Measurements from ENCODE around the gene GHRH. TPM values are rescaled to one million over a fixed set of nuclear protein-coding genes. Genes with fewer than 3 reads are reported as not detected.

The GHRH gene
- total RNA-seq, 3 donors from 2014 or later, result not detected

GRCh38 chr20:37244572-37244957 is 17.0 kb downstream of the GHRH start:
- no peaks in the 10 kb centered on the region for H3K4me1 Mint-ChIP-seq (ENCODE audit: low read depth)
- no peak overlapping the region for H3K4me3 Mint-ChIP-seq
- DNase-seq (no peak), ATAC-seq (no peak)
- no peaks in the 10 kb centered on the region for H3K27me3 Mint-ChIP-seq (ENCODE audit: low read depth)
- H3K36me3 Mint-ChIP-seq (ENCODE audit: insufficient read depth), result peaks cover 37% of the 10 kb centered on the region
- H3K9me3 Mint-ChIP-seq, result no peaks in the 10 kb centered on the region

- Mint-ChIP-seq H3K36me3 (ENCODE audit: insufficient read depth) (peaks cover 39% of the 10 kb centered on the region), H3K9me3 (no peaks in the 10 kb centered on the region), H3K4me1 (ENCODE audit: low read depth) (no peaks in the 10 kb centered on the region), H3K4me3 (no peak overlapping the region), H3K27me3 (ENCODE audit: low read depth) (no peaks in the 10 kb centered on the region)
- no peak for DNase-seq
- ATAC-seq, result no peak
These were observed 17.6 kb downstream of the GHRH start for GRCh38 chr20:37243937-37244571.

GRCh38 chr20:37243076-37243936 is 18.3 kb downstream of the GHRH start:
- Mint-ChIP-seq H3K9me3 (no peaks in the 10 kb centered on the region), H3K4me1 (ENCODE audit: low read depth) (no peaks in the 10 kb centered on the region), H3K4me3 (no peak overlapping the region), H3K36me3 (ENCODE audit: insufficient read depth) (peaks cover 44% of the 10 kb centered on the region), H3K27me3 (ENCODE audit: low read depth) (no peaks in the 10 kb centered on the region)
- no peak for DNase-seq
- ATAC-seq, result no peak

- Mint-ChIP-seq H3K9me3 (no peaks in the 10 kb centered on the region), H3K4me1 (ENCODE audit: low read depth) (no peaks in the 10 kb centered on the region), H3K4me3 (no peak overlapping the region), H3K27me3 (ENCODE audit: low read depth) (no peaks in the 10 kb centered on the region), H3K36me3 (ENCODE audit: insufficient read depth) (peaks cover 45% of the 10 kb centered on the region)
- no peak for ATAC-seq
- DNase-seq, result no peak
These were observed 19.1 kb downstream of the GHRH start for GRCh38 chr20:37242503-37242902.

GRCh38 chr20:37240337-37241067 is 21.1 kb downstream of the GHRH start:
- H3K36me3 Mint-ChIP-seq (ENCODE audit: insufficient read depth), result peaks cover 53% of the 10 kb centered on the region
- DNase-seq (no peak), ATAC-seq (no peak)
- no peaks in the 10 kb centered on the region for H3K4me1 Mint-ChIP-seq (ENCODE audit: low read depth)
- H3K4me3 Mint-ChIP-seq, result no peak overlapping the region
- no peaks in the 10 kb centered on the region for H3K9me3 Mint-ChIP-seq
- H3K27me3 Mint-ChIP-seq (ENCODE audit: low read depth), result no peaks in the 10 kb centered on the region

- no peaks in the 10 kb centered on the region for H3K9me3 Mint-ChIP-seq
- no peak for ATAC-seq
- H3K36me3 Mint-ChIP-seq (ENCODE audit: insufficient read depth), result peaks cover 64% of the 10 kb centered on the region
- H3K4me1 Mint-ChIP-seq (ENCODE audit: low read depth), result no peaks in the 10 kb centered on the region
- no peaks in the 10 kb centered on the region for H3K27me3 Mint-ChIP-seq (ENCODE audit: low read depth)
- no peak overlapping the region for H3K4me3 Mint-ChIP-seq
- no peak for DNase-seq
These were observed 22.6 kb downstream of the GHRH start for GRCh38 chr20:37238935-37239451.

- Mint-ChIP-seq H3K4me1 (ENCODE audit: low read depth) (no peaks in the 10 kb centered on the region), H3K4me3 (no peak overlapping the region), H3K27me3 (ENCODE audit: low read depth) (no peaks in the 10 kb centered on the region), H3K36me3 (ENCODE audit: insufficient read depth) (peaks cover 61% of the 10 kb centered on the region), H3K9me3 (no peaks in the 10 kb centered on the region)
- DNase-seq (no peak), ATAC-seq (no peak)
These were observed 23.2 kb downstream of the GHRH start for GRCh38 chr20:37238426-37238825.

- ATAC-seq, result no peak
- Mint-ChIP-seq H3K36me3 (ENCODE audit: insufficient read depth) (peaks cover 55% of the 10 kb centered on the region), H3K27me3 (ENCODE audit: low read depth) (no peaks in the 10 kb centered on the region), H3K9me3 (no peaks in the 10 kb centered on the region), H3K4me1 (ENCODE audit: low read depth) (no peaks in the 10 kb centered on the region), H3K4me3 (no peak overlapping the region)
- DNase-seq, result no peak
These were observed 24.0 kb downstream of the GHRH start for GRCh38 chr20:37237656-37238055.

- Mint-ChIP-seq H3K27me3 (ENCODE audit: low read depth) (no peaks in the 10 kb centered on the region), H3K9me3 (no peaks in the 10 kb centered on the region), H3K4me1 (ENCODE audit: low read depth) (no peaks in the 10 kb centered on the region), H3K36me3 (ENCODE audit: insufficient read depth) (peaks cover 54% of the 10 kb centered on the region), H3K4me3 (no peak overlapping the region)
- no peak for ATAC-seq
- no peak for DNase-seq
These were observed 25.2 kb downstream of the GHRH start for GRCh38 chr20:37236462-37236861.

- H3K4me1 Mint-ChIP-seq (ENCODE audit: low read depth), result no peaks in the 10 kb centered on the region
- H3K4me3 Mint-ChIP-seq, result no peak overlapping the region
- ATAC-seq (no peak), DNase-seq (no peak)
- peaks cover 50% of the 10 kb centered on the region for H3K36me3 Mint-ChIP-seq (ENCODE audit: insufficient read depth)
- H3K27me3 Mint-ChIP-seq (ENCODE audit: low read depth), result no peaks in the 10 kb centered on the region
- H3K9me3 Mint-ChIP-seq, result no peaks in the 10 kb centered on the region
These were observed 26.5 kb downstream of the GHRH start for GRCh38 chr20:37235065-37235464.

- no peaks in the 10 kb centered on the region for H3K27me3 Mint-ChIP-seq (ENCODE audit: low read depth)
- ATAC-seq (no peak), DNase-seq (no peak)
- H3K4me1 Mint-ChIP-seq (ENCODE audit: low read depth), result no peaks in the 10 kb centered on the region
- H3K4me3 Mint-ChIP-seq, result no peak overlapping the region
- H3K9me3 Mint-ChIP-seq, result no peaks in the 10 kb centered on the region
- H3K36me3 Mint-ChIP-seq (ENCODE audit: insufficient read depth), result peaks cover 49% of the 10 kb centered on the region
These were observed 27.4 kb downstream of the GHRH start for GRCh38 chr20:37234254-37234581.

GRCh38 chr20:37233548-37234253 is 27.9 kb downstream of the GHRH start:
- Mint-ChIP-seq H3K4me3 (no peak overlapping the region), H3K36me3 (ENCODE audit: insufficient read depth) (peaks cover 49% of the 10 kb centered on the region), H3K4me1 (ENCODE audit: low read depth) (no peaks in the 10 kb centered on the region), H3K27me3 (ENCODE audit: low read depth) (no peaks in the 10 kb centered on the region), H3K9me3 (no peaks in the 10 kb centered on the region)
- ATAC-seq (no peak), DNase-seq (no peak)

- Mint-ChIP-seq H3K27me3 (ENCODE audit: low read depth) (no peaks in the 10 kb centered on the region), H3K4me1 (ENCODE audit: low read depth) (no peaks in the 10 kb centered on the region), H3K4me3 (no peak overlapping the region), H3K9me3 (no peaks in the 10 kb centered on the region), H3K36me3 (ENCODE audit: insufficient read depth) (peaks cover 46% of the 10 kb centered on the region)
- no peak for ATAC-seq
- no peak for DNase-seq
These were observed 29.5 kb downstream of the GHRH start for GRCh38 chr20:37231947-37232630.

GRCh38 chr20:37230200-37230599 is 31.4 kb downstream of the GHRH start:
- no peak for DNase-seq
- Mint-ChIP-seq H3K4me3 (no peak overlapping the region), H3K27me3 (ENCODE audit: low read depth) (no peaks in the 10 kb centered on the region), H3K4me1 (ENCODE audit: low read depth) (no peaks in the 10 kb centered on the region), H3K9me3 (no peaks in the 10 kb centered on the region), H3K36me3 (ENCODE audit: insufficient read depth) (peaks cover 43% of the 10 kb centered on the region)
- ATAC-seq, result no peak
